Activated CD4-positive, alpha-beta memory T cell treated with anti-CD3 and anti-CD28 coated beads, Interleukin-2, amount 10 ng/mL, durations not matched to agents 7 days and 5 days (primary cell): ENCODE results near the gene PTPN5. TPM values are rescaled to one million over a fixed set of nuclear protein-coding genes. Genes with fewer than 3 reads are reported as not detected.

Experiments
- CTCF ChIA-PET: fragments of 350-600 bp; sonication (Branson Sonifier 250); formaldehyde crosslinking; loops from one replicate; lab custom pipeline; 2021; ENCODE audit warnings: antibody characterized with exemption, inconsistent platforms; lab: Charles Lee
- POLR2A ChIA-PET: fragments of 350-600 bp; sonication (Branson Sonifier 250); formaldehyde crosslinking; loops from one replicate; lab custom pipeline; 2021; ENCODE audit warnings: antibody characterized with exemption; lab: Charles Lee
- DNase-seq: peaks from one replicate; pipeline ENCODE4 v3.0.0-alpha.2; 2020
- H3K27ac Mint-ChIP-seq: one replicate; pipeline ENCODE4 v1.8.0; 2021; ENCODE audit warnings: mild to moderate bottlenecking, mixed read lengths
- H3K27me3 Mint-ChIP-seq: one replicate; pipeline ENCODE4 v1.8.0; 2021; ENCODE audit warnings: mixed read lengths
- H3K36me3 Mint-ChIP-seq: one replicate; pipeline ENCODE4 v1.8.0; 2021; ENCODE audit warnings: low read depth, mixed read lengths
- H3K4me1 Mint-ChIP-seq: one replicate; pipeline ENCODE4 v1.8.0; 2021; ENCODE audit warnings: mixed read lengths
- H3K4me3 Mint-ChIP-seq: one replicate; pipeline ENCODE4 v1.8.0; 2021; ENCODE audit warnings: mild to moderate bottlenecking, mixed read lengths
- H3K9me3 Mint-ChIP-seq: one replicate; pipeline ENCODE4 v1.8.0; 2021; ENCODE audit warnings: mixed read lengths
- total RNA-seq, 2 experiments: library from RNA; stranded (reverse); gene quantifications; one replicate each; pipeline ENCODE4 v1.2.3, GENCODE V29; 2021

Gene PTPN5
- total RNA-seq, 2 experiments from 2014 or later: not detected

- CTCF ChIA-PET: interaction anchor here (1.2 kb wide), 1 partner anchor 27 kb away, joined by 4 read pairs; no protein-coding TSS in a partner anchor
- POLR2A ChIA-PET: no interaction called here
- Mint-ChIP-seq H3K27ac (no peak overlapping the region), H3K36me3 (no peaks in the 10 kb centered on the region), H3K27me3 (peaks cover 72% of the 10 kb centered on the region), H3K4me3 (no peak overlapping the region), H3K4me1 (peaks cover 1% of the 10 kb centered on the region), H3K9me3 (no peaks in the 10 kb centered on the region)
- DNase-seq: no peak
Measured at GRCh38 chr11:18789942-18790341, 1.7 kb downstream of the PTPN5 start.

DNA sequence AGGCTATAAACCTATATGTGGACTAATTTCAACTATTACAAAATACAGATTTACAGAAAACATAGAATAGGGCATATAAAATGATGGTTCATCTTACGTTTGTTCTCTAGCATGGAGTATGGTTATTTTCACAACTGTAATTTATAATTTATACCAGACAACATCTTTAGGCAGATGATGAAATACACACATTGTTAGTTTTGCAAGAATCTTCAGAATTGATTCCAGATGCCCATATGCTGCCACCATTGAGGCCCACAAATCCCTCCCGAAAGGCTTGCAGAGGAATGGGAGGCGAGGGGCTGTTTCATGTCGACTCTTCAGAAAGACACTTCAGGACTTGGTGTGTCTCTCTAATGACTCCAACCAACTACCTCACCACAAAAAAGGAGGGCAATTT lies 6.2 kb downstream of the PTPN5 start:
- Mint-ChIP-seq H3K9me3 (no peaks in the 10 kb centered on the region), H3K27me3 (peaks cover 43% of the 10 kb centered on the region), H3K36me3 (no peaks in the 10 kb centered on the region), H3K4me1 (peaks cover 3% of the 10 kb centered on the region), H3K27ac (no peak overlapping the region), H3K4me3 (no peak overlapping the region)
- CTCF ChIA-PET: no interaction called here
- DNase-seq: no peak
- POLR2A ChIA-PET: no interaction called here

GRCh38 chr11:18780896-18781295 lies 10.7 kb downstream of the PTPN5 start:
- CTCF ChIA-PET: interaction anchor here (1.0 kb wide), 1 partner anchor 9 kb away, joined by 3 read pairs; no protein-coding TSS in a partner anchor

DNA sequence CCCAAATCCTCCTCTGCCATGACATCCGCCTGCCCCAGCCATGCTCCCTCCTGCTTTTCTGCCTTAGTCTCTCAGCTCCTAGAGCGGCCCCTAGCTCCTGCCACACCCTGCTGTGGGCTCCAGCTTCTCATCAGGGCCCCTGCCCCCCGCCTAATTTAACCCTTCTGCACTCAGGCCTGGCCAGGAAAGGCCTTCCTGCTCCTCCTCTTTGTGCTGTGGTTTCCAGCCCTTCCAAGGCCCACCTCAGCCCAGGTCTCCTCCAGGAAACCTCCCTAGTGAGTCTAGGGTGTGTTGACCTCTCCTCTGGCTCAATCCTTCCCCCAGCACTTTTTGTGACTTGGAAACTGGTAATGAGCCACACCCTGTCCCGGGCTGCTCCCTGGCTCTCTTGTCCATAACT lies 11.3 kb downstream of the PTPN5 start:
- POLR2A ChIA-PET: no interaction called here
- Mint-ChIP-seq H3K4me3 (no peak overlapping the region), H3K27ac (no peak overlapping the region), H3K27me3 (peaks cover 4% of the 10 kb centered on the region), H3K36me3 (peaks cover 9% of the 10 kb centered on the region), H3K4me1 (peaks cover 42% of the 10 kb centered on the region), H3K9me3 (peaks cover 4% of the 10 kb centered on the region)
- CTCF ChIA-PET: interaction anchor here (1.0 to 6.6 kb wide), 3 partner anchors 9 to 22 kb away, joined by 3 to 29 read pairs (median 21); no protein-coding TSS in a partner anchor
- no peak for DNase-seq

More at GRCh38 chr11:18780896-18781295, 10.7 kb downstream of the PTPN5 start:
- H3K4me3 Mint-ChIP-seq: no peak overlapping the region
- no peak overlapping the region for H3K27ac Mint-ChIP-seq
- H3K4me1 Mint-ChIP-seq: peaks cover 42% of the 10 kb centered on the region
- DNase-seq: no peak
- POLR2A ChIA-PET: no interaction called here
- peaks cover 9% of the 10 kb centered on the region for H3K36me3 Mint-ChIP-seq
- H3K9me3 Mint-ChIP-seq: peaks cover 4% of the 10 kb centered on the region
- peaks cover 5% of the 10 kb centered on the region for H3K27me3 Mint-ChIP-seq

DNA sequence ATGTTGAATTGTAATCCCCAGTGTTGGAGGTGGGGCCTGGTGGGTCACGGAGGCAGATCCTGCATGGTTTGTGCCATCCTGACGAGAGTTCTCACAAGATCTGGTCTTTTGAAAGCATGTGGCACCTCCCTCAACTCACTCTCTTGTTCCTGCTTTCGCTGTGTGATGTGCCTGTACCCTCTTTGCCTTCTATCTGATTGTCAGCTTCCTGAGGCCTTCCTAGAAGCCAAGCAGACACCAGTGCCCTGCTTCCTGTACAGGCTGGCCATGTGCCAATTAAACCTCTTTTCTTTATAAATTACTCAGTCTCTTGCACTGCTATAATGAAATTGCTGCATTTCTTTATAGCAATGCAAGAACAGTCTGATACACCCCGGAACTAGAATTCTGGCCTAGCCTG lies 13.1 kb downstream of the PTPN5 start:
- CTCF ChIA-PET: interaction anchor here (0.7 to 6.6 kb wide), 7 partner anchors 9 to 127 kb away, joined by 3 to 29 read pairs (median 5); no protein-coding TSS in a partner anchor
- peak overlapping the region; percentile 81 for H3K27ac Mint-ChIP-seq

GRCh38 chr11:18776324-18776723 lies 15.3 kb downstream of the PTPN5 start:
- Mint-ChIP-seq H3K4me3 (no peak overlapping the region), H3K27ac (no peak overlapping the region), H3K27me3 (peaks cover 8% of the 10 kb centered on the region), H3K9me3 (peaks cover 4% of the 10 kb centered on the region), H3K4me1 (peaks cover 42% of the 10 kb centered on the region), H3K36me3 (peaks cover 9% of the 10 kb centered on the region)
- no peak for DNase-seq
- ChIA-PET CTCF (interaction anchor here (0.7 to 6.6 kb wide), 11 partner anchors 11 to 77 kb away, joined by 3 to 29 read pairs (median 7); no protein-coding TSS in a partner anchor), POLR2A (interaction anchor here (1.2 kb wide), 1 partner anchor 249 kb away, joined by 3 read pairs; the partner anchor contains the start of gene TSG101)

More for the DNA sequence above, 13.1 kb downstream of the PTPN5 start:
- Mint-ChIP-seq H3K4me1 (peaks cover 42% of the 10 kb centered on the region), H3K4me3 (no peak overlapping the region), H3K9me3 (peaks cover 4% of the 10 kb centered on the region), H3K36me3 (peaks cover 9% of the 10 kb centered on the region), H3K27me3 (peaks cover 2% of the 10 kb centered on the region)
- POLR2A ChIA-PET: no interaction called here
- DNase-seq: peak; percentile 26

DNA sequence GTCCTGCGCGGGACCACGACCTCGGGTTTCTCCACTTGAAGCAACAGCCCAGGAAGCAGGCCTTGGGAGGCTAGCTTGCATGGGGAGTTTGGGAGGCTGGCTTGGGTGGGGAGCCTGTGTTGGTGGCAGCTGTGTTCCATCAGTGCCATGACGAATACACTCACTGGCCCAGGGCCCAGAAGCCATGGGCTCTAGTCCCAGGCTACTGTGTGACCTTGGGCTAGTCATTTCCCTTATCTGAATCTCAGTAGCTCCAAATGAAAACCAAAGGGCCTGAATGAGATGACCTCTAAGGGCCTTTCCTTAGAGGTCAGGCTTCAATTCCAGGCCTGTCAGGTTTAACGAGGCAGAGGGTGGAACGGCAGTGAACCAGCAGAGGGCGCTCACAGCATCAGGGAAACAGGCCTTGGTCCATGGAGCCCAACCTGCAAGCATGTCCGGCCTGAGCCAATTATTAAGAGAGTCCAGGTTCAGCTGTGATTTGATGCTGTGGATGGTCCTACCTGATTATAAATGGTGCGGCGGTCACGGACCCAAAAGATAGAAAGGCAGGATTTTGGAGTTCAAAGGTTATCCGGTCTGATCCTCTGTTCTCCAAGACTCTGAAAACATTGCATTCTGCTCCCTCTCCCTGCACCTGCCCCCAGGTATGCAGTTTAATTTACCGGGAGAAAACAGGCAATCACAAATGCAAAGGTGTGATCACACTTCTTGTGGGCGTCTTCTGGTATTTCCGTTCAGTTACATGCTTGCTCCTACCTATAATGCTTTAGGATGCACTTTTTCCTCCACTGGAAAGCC lies 15.9 kb downstream of the PTPN5 start:
- H3K4me3 Mint-ChIP-seq: no peak overlapping the region
- peaks cover 4% of the 10 kb centered on the region for H3K9me3 Mint-ChIP-seq
- POLR2A ChIA-PET: interaction anchor here (1.2 to 1.3 kb wide), 2 partner anchors 27 to 249 kb away, joined by 3 to 4 read pairs; partner anchors contain the start of gene TSG101
- H3K27me3 Mint-ChIP-seq: peaks cover 11% of the 10 kb centered on the region
- peaks cover 9% of the 10 kb centered on the region for H3K36me3 Mint-ChIP-seq
- peak; percentile 77 for DNase-seq
- no peak overlapping the region for H3K27ac Mint-ChIP-seq
- CTCF ChIA-PET: interaction anchor here (0.7 to 6.6 kb wide), 17 partner anchors 10 to 285 kb away, joined by 3 to 29 read pairs (median 4); no protein-coding TSS in a partner anchor
- H3K4me1 Mint-ChIP-seq: peaks cover 42% of the 10 kb centered on the region

- Mint-ChIP-seq H3K27ac (no peak overlapping the region), H3K4me1 (peaks cover 40% of the 10 kb centered on the region)
- POLR2A ChIA-PET: interaction anchor here (1.3 kb wide), 1 partner anchor 28 kb away, joined by 4 read pairs; no protein-coding TSS in a partner anchor
Measured at GRCh38 chr11:18774801-18775200, 16.8 kb downstream of the PTPN5 start.

GRCh38 chr11:18773681-18774080 lies 17.9 kb downstream of the PTPN5 start:
- Mint-ChIP-seq H3K27me3 (peaks cover 11% of the 10 kb centered on the region), H3K27ac (no peak overlapping the region), H3K4me1 (peaks cover 38% of the 10 kb centered on the region), H3K36me3 (peaks cover 9% of the 10 kb centered on the region), H3K4me3 (no peak overlapping the region), H3K9me3 (peaks cover 4% of the 10 kb centered on the region)
- POLR2A ChIA-PET: interaction anchor here (0.6 kb wide), 1 partner anchor 248 kb away, joined by 4 read pairs; no protein-coding TSS in a partner anchor
- CTCF ChIA-PET: interaction anchor here (0.8 to 4.2 kb wide), 2 partner anchors 8 to 29 kb away, joined by 3 to 24 read pairs; no protein-coding TSS in a partner anchor
- no peak for DNase-seq

More at GRCh38 chr11:18774801-18775200, 16.8 kb downstream of the PTPN5 start:
- Mint-ChIP-seq H3K9me3 (peaks cover 4% of the 10 kb centered on the region), H3K27me3 (peaks cover 11% of the 10 kb centered on the region), H3K4me3 (no peak overlapping the region), H3K36me3 (peaks cover 9% of the 10 kb centered on the region)
- CTCF ChIA-PET: interaction anchor here (0.7 to 6.6 kb wide), 12 partner anchors 9 to 284 kb away, joined by 3 to 29 read pairs (median 4); no protein-coding TSS in a partner anchor
- DNase-seq: no peak

DNA sequence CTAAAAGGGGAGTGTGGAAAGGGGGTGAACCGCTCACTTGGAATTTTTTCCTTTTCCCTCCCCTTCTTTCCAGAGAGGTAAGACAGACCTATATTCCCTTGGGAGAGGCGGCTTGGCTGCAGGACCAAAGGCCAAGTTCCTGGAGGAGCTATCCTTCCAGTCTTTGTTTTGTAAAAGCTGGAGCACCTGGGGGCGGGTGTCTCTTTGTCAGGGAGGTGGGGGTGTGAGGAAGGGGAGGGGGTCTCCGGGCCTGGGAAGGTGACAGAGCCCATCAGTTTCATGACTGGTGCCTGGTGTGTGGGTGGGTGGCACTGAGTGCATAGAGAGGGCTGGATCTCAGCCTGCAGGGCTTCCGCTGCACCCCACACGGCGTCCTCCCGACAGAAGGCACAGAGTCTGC lies 18.5 kb downstream of the PTPN5 start:
- peaks cover 38% of the 10 kb centered on the region for H3K4me1 Mint-ChIP-seq

GRCh38 chr11:18772211-18772610 lies 19.4 kb downstream of the PTPN5 start:
- no peaks in the 10 kb centered on the region for H3K36me3 Mint-ChIP-seq
- H3K27me3 Mint-ChIP-seq: peaks cover 11% of the 10 kb centered on the region
- no peak overlapping the region for H3K4me3 Mint-ChIP-seq
- peaks cover 34% of the 10 kb centered on the region for H3K4me1 Mint-ChIP-seq
- CTCF ChIA-PET: interaction anchor here (1.1 to 1.3 kb wide), 2 partner anchors 8 to 41 kb away, joined by 3 read pairs; no protein-coding TSS in a partner anchor
- no peaks in the 10 kb centered on the region for H3K9me3 Mint-ChIP-seq
- no peak for DNase-seq
- H3K27ac Mint-ChIP-seq: no peak overlapping the region
- POLR2A ChIA-PET: no interaction called here

More for the DNA sequence above, 18.5 kb downstream of the PTPN5 start:
- no peak overlapping the region for H3K27ac Mint-ChIP-seq
- ChIA-PET CTCF (interaction anchor here (0.6 to 4.2 kb wide), 3 partner anchors 7 to 358 kb away, joined by 3 to 24 read pairs (median 3); no protein-coding TSS in a partner anchor), POLR2A (no interaction called here)
- H3K36me3 Mint-ChIP-seq: peaks cover 4% of the 10 kb centered on the region
- no peak overlapping the region for H3K4me3 Mint-ChIP-seq
- no peaks in the 10 kb centered on the region for H3K9me3 Mint-ChIP-seq
- DNase-seq: no peak
- peaks cover 11% of the 10 kb centered on the region for H3K27me3 Mint-ChIP-seq

DNA sequence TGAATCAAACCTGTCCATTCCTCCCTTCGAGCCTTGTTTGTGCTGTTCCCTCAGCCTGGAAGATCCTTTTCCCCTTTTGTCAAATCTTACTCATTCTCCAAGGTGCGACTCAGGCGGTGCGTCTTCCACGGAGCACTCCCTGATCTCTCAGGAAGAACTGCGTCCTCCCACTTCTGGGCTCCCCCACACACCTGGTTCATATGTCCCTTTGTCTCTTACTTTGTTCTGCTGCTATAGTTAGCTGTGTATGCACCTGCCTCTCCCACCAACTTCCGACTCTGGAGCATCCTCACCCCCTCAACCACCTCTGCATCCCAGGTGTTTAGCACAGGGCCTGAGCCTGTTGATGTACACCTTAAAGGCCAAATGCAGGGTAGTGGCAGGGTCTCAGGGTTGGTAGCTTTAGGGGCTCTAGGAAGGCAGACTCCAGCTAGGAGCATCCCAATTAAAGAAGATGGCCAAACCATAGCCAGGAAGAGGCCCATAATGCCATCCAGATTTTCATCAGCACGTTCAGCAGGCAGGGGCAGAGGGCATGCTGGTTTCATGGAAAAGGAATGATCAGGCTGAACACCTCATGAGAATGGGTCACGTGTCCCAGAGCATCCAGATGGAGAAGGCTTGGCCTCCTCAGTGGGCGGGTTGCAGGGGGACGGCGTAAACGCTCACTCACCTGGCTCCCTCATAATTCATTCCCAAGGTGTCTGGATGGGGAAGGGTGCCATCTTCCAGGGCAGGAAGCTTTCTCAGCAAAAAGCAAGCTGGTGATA lies 20.1 kb downstream of the PTPN5 start:
- peaks cover 11% of the 10 kb centered on the region for H3K27me3 Mint-ChIP-seq
- ChIA-PET CTCF (interaction anchor here (1.1 to 1.3 kb wide), 2 partner anchors 9 to 40 kb away, joined by 3 read pairs; no protein-coding TSS in a partner anchor), POLR2A (interaction anchor here (0.9 kb wide), 1 partner anchor 244 kb away, joined by 3 read pairs; the partner anchor contains the start of gene TSG101)
- H3K4me1 Mint-ChIP-seq: peaks cover 30% of the 10 kb centered on the region
- no peak for DNase-seq
- no peak overlapping the region for H3K27ac Mint-ChIP-seq
- no peaks in the 10 kb centered on the region for H3K9me3 Mint-ChIP-seq
- no peak overlapping the region for H3K4me3 Mint-ChIP-seq
- no peaks in the 10 kb centered on the region for H3K36me3 Mint-ChIP-seq
